Fibroblast of skin of left quadriceps (primary cell): ENCODE measurements around the gene PPP2R1B.

Experiments
- DNase-seq, 2 experiments: peaks; one replicate each; pipeline ENCODE4 v3.0.0-alpha.2; 2013; ENCODE audit warnings: low read depth in 2 of 2

Gene PPP2R1B

DNA sequence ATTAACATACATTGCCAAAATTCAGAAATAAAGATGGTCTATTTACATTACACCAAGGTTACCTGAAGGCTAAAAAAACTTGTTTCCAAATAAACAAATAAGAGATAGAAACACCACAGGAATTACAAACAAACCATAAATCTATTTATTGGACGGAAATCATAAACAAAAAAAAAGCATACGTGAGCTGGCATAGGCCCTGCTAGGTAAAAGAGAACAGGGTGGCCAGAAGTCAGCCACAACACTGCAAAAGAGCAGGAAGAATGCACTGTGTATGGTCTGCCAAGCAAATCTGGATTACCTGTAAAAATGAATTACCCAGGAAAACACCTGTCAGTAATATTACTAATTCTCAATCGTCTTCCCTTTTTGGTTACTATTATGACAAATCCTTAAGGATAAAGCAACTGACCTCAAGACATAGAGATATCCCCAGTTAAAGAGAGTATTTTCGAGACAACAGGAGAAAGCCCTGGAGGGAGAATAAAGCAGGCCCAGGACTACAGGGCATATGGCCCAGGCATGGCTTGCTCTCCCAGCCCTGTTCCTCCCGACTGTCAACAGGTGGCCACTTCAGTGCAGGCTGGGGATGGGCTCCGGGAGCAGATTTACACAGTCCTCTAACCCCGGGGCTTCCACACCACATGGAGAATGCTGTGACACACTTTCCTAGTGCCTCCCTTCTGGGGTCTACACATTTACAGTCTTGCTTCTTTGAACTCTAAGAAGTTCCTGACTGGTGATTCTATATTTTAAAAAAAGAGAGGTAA, 18.0 kb downstream of the PPP2R1B start:
- no peak for DNase-seq

DNA sequence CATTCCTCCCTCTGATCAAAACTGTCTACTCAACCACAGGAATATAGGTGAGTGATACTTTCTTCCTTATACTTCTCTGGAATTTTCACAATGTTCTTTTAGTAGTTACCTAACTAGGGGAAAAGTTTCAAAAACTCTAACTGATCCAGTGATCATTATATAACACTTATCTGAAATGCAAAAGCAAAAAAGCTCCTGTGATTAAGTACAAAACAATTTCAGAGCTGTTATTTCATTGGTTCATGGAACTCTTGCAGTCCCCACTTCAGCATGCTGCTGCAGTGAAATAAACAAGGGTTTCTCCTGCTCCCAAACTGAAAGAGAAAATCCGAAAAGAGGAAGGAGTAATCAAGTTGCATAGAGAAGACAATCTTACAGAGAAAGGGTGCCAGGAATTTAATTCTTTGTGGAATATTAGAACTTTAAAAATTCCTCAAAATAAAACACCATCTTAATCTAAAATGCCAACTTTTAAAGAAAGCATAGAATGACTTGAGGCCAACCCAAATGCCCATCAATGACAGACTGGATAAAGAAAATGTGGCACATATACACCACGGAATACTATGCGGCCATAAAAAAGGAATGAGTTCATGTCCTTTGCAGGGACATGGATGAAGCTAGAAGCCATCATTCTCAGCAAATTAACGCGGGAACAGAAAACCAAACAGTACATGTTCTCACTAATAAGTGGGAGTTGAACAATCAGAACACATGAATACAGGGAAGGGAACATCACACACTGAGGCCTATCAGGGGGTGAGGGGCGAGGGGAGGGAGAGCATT, 20.3 kb downstream of the PPP2R1B start:
- DNase-seq: peak; percentile 17 to 33

DNA sequence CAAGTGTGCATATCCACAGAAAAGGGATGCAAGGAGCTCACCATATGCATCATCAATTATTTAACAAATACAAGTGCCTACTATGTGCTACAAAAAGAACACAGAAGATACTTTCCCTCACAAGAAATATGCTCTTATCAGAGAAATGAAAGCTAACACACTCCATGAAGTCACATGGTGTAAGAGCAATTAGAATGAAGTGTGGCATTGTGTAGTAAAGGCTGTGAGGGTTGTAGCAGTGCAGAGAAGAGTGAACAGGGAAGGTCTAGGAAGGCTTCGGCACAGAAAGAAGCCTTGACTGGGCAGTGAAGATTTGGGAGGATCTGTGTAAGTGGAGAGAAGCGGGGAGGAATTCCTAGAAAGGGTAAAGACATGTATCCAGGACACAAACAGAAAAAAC, 22.5 kb downstream of the PPP2R1B start:
- DNase-seq: no peak

DNA sequence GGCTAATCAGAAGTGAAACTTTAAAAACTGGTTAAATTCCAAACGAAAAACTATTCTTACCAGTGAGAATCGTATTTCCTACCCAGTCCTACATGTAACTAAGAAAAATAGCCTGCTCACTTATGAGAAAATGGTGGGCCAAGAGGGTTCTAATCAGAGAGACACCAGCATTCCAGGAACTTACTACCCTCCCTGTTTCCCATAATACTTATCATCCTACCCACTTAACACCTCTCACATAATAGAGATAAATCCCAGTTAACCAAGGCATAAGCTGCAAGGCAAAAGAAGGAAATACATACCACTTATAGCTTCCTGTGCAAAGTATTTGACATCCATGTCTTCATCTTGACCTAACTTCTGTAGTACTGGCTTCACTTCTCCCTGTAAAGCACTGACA, 24.4 kb downstream of the PPP2R1B start:
- no peak for DNase-seq

GRCh38 chr11:111739299-111739698, 26.9 kb downstream of the PPP2R1B start:
- no peak for DNase-seq

- DNase-seq: no peak
These were observed 28.6 kb downstream of the PPP2R1B start for GRCh38 chr11:111737444-111738210.

DNA sequence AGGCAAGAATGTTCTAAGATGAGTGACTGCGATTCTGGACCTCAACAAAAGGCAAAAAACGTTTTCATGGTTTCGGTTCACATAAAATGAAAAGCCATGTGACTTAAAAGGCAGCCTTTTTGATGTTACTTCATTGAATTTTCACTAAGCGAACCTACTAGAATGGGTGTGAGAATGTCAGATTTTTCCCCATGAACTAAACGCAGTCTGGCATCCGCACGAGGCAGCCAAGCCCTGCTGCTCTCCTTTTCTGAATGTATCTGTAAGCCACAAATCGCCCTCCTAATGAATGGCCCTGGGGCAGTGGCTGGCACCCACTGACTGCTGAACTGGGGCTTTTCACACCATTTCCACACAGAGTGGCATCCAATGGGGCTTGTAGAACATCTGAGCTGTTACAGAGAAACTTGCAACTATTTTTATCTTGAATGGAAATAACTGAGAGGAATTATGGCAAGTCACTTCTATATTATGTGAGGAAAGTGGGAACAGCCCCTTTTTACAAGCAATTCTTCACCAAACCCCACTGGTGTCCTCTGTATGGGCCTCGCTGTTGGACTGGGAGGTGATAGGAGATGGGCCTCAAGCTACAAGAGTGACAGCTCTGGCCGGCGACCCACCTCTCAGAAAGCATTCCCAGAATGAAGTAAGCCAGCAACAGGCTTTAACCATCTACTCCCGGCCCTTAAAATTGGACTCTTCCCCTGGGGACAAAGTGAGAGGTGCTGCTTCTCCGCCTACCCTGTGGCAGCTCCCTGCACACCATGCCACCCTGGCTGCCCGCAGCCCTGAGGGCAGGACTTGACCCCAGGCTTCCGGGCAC, 29.4 kb downstream of the PPP2R1B start:
- no peak for DNase-seq

- DNase-seq: no peak
These were observed 30.0 kb downstream of the PPP2R1B start for GRCh38 chr11:111736181-111736590.

- DNase-seq: peak; percentile 85 to 88
These were observed 30.7 kb downstream of the PPP2R1B start for GRCh38 chr11:111735262-111736116.

GRCh38 chr11:111734954-111735261, 31.3 kb downstream of the PPP2R1B start:
- no peak for DNase-seq

- no peak for DNase-seq
These were observed 31.9 kb downstream of the PPP2R1B start for GRCh38 chr11:111734101-111734953.

GRCh38 chr11:111733611-111734088, 32.5 kb downstream of the PPP2R1B start:
- DNase-seq: no peak

DNA sequence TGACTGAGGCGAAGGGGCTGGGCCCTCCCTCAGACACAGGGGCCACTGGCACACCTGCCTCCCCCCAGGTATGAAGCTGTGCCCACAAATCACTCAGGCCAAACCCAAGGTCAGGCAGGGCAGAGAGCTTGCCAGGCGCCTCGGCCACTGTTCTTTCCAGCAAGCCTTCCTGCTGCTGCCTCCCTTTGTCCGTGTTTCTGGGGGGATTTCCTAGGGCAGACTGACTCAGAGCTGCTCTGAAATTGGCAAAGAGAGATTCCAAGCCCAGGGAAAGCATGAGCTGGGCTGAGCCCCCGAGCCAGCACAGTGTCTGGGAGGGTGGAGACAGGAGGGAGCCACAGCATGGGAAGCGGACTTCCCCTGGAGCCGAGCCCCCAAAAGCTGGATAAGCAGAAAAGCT, 33.2 kb downstream of the PPP2R1B start:
- peak in 1 of 2 experiments; percentile 45 for DNase-seq

- DNase-seq: no peak
These were observed 34.4 kb downstream of the PPP2R1B start for GRCh38 chr11:111731821-111732220.

DNA sequence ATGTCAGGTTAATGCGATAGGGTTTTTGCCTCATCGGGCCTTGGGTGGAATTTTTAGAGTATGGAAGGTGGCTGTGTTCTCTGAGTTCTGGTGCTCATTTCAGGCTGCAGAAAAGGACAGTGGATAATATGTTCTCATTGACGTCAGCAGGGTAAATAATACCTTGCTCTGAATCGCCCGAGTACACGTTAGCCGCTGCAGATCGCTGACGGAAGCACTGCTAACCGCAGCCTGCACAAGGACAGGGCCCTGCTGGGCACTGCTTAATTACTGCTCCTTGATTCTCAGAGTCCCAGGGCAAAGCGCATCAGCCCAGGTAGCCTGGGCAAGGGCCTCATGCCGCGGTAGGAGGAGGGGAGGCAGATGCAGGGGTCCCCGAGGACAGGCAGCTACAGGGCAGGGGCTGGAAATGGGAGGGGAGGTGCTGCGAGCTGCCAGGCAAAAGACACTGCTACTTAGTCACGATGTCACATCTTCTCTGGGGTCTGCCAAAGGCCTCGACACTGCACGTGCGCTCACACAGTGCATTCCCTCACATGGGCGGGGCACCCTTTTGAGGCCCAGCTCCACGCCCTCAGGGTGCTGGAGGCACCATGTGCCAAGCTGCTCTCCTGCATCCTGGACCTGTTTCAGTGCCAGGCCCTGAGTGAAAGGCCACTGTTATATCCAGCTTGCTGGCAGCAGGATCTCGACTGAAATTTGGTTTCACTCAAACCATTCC, 35.2 kb downstream of the PPP2R1B start:
- DNase-seq: no peak

DNA sequence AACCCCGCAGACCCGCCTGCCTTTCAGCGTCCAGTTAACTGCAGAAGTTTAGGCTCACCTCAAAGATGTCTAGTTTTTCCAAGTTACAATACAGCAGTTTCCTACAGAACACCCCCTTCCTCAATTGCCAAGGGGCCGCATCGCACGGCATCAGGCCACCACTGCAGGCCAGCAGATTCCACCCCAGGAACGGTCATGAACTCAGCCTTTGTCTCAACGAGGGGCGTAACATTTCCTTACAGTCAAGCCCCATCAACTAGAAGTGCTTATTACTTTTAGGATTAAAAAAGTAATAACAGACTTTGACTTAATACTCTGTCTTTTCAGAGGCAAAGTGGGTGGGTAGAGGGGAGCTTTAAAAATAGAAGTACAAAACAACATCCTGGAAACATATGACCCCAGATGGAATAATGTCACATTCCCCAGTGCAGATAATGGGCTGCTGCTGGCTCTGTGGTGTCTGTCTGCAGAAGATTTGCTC, 36.3 kb downstream of the PPP2R1B start:
- DNase-seq: no peak

- no peak for DNase-seq
These were observed 36.9 kb downstream of the PPP2R1B start for GRCh38 chr11:111729071-111729830.

- no peak for DNase-seq
These were observed 38.8 kb downstream of the PPP2R1B start for GRCh38 chr11:111727431-111727830.
